Astrocyte (in vitro differentiated cells and primary cell): ENCODE measurements around the gene DIP2C. TPM values are rescaled to one million over a fixed set of nuclear protein-coding genes. Genes with fewer than 3 reads are reported as not detected.

Source experiments
- DNase-seq: peaks from one replicate; pipeline ENCODE4 v3.0.0-alpha.2; 2010; ENCODE audit warnings: low read depth
- FAIRE-seq: peaks from 2 replicates; lab custom pipeline; 2011; peaks lifted over from hg19 to GRCh38; lab: Jason Lieb, UNC
- H2AFZ ChIP-seq: 2 replicates; pipeline ENCODE4 v1.6.0; 2012; ENCODE audit warnings: low read depth, low read length, inconsistent platforms
- H3K27ac ChIP-seq: 2 replicates; pipeline ENCODE4 v1.5.1; 2011; ENCODE audit warnings: low read depth, low read length, inconsistent platforms
- H3K27me3 ChIP-seq: 2 replicates; pipeline ENCODE4 v1.6.0; 2011; ENCODE audit warnings: low read length, inconsistent platforms; ENCODE audit not compliant: insufficient read depth
- H3K36me3 ChIP-seq: 2 replicates; pipeline ENCODE4 v1.5.1; 2011; ENCODE audit warnings: low read length, inconsistent platforms; ENCODE audit not compliant: insufficient read depth
- H3K4me1 ChIP-seq: 2 replicates; pipeline ENCODE4 v1.5.1; 2011; ENCODE audit warnings: low read length, inconsistent platforms; ENCODE audit not compliant: insufficient read depth
- H3K4me2 ChIP-seq: 2 replicates; pipeline ENCODE4 v1.6.0; 2012; ENCODE audit warnings: low read length, inconsistent platforms
- H3K4me3 ChIP-seq: 2 replicates; pipeline ENCODE4 v1.5.1; 2011; ENCODE audit warnings: low read depth, mild to moderate bottlenecking, low read length, inconsistent platforms; ENCODE audit not compliant: insufficient read depth
- H3K79me2 ChIP-seq: 2 replicates; pipeline ENCODE4 v1.6.0; 2012; ENCODE audit warnings: mild to moderate bottlenecking, low read length, inconsistent platforms; ENCODE audit not compliant: insufficient read depth
- H3K9ac ChIP-seq: 2 replicates; pipeline ENCODE4 v1.6.0; 2012; ENCODE audit warnings: mild to moderate bottlenecking, low read length, inconsistent platforms
- H3K9me3 ChIP-seq: 2 replicates; pipeline ENCODE4 v1.5.1; 2012; ENCODE audit warnings: low read depth, mild to moderate bottlenecking, low read length, inconsistent platforms; ENCODE audit not compliant: insufficient read depth
- H4K20me1 ChIP-seq: 2 replicates; pipeline ENCODE4 v1.6.0; 2012; ENCODE audit warnings: low read length, inconsistent platforms; ENCODE audit not compliant: insufficient read depth
- H3K27ac Mint-ChIP-seq: one replicate; pipeline ENCODE4 v1.8.0; 2021; ENCODE audit warnings: mild to moderate bottlenecking, mixed read lengths; ENCODE audit not compliant: unreplicated experiment
- H3K27me3 Mint-ChIP-seq: one replicate; pipeline ENCODE4 v1.8.0; 2021; ENCODE audit warnings: low read depth, mixed read lengths; ENCODE audit not compliant: unreplicated experiment
- H3K36me3 Mint-ChIP-seq: one replicate; pipeline ENCODE4 v1.8.0; 2021; ENCODE audit warnings: low read depth, mixed read lengths; ENCODE audit not compliant: unreplicated experiment
- H3K4me1 Mint-ChIP-seq: one replicate; pipeline ENCODE4 v1.8.0; 2021; ENCODE audit warnings: low read depth, mixed read lengths; ENCODE audit not compliant: unreplicated experiment
- H3K4me3 Mint-ChIP-seq: one replicate; pipeline ENCODE4 v1.8.0; 2021; ENCODE audit warnings: mild to moderate bottlenecking, moderate library complexity, mixed read lengths; ENCODE audit not compliant: unreplicated experiment
- H3K9me3 Mint-ChIP-seq: one replicate; pipeline ENCODE4 v1.8.0; 2021; ENCODE audit warnings: mild to moderate bottlenecking, mixed read lengths; ENCODE audit not compliant: unreplicated experiment
- EZH2 ChIP-seq: IDR thresholded peaks from 2 replicates; pipeline ENCODE4 v1.6.1; 2012; ENCODE audit warnings: mild to moderate bottlenecking, low read length, inconsistent platforms; ENCODE audit not compliant: insufficient read depth
- total RNA-seq: library from RNA; stranded (reverse); gene quantifications from 2 replicates; pipeline ENCODE4 v1.2.1, GENCODE V29; 2021
- TF ChIP-seq, protein P1 (sequence below): IDR thresholded peaks from 2 replicates; pipeline ENCODE4 v1.5.1; 2011; ENCODE audit warnings: low read depth, mild to moderate bottlenecking, inconsistent platforms, low read length, moderate library complexity; ENCODE audit not compliant: insufficient read depth

The DIP2C gene
- total RNA-seq, 1 donor from 2014 or later, result 27.3 TPM

DNA sequence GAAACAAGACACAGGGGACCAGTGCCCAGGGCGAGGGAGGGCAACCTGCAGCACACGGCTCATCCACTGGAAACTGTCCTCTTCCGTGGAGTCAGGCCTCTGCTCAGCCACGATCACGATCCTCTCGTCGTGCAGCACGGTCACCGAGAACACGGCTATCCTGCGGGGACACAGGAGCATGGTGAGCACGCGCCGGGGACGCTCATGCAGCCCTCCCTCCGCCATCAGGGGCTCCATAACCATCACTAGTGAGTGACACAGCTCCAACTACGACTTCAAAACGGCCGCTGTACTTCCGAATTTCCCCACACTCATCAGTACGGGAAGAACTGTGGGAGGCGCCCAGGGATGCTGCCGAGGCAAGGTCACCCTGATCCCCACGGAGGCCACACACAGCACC is 326.3 kb downstream of the DIP2C start:
- no peak for TF ChIP-seq EZH2
- TF ChIP-seq, protein P1, sequence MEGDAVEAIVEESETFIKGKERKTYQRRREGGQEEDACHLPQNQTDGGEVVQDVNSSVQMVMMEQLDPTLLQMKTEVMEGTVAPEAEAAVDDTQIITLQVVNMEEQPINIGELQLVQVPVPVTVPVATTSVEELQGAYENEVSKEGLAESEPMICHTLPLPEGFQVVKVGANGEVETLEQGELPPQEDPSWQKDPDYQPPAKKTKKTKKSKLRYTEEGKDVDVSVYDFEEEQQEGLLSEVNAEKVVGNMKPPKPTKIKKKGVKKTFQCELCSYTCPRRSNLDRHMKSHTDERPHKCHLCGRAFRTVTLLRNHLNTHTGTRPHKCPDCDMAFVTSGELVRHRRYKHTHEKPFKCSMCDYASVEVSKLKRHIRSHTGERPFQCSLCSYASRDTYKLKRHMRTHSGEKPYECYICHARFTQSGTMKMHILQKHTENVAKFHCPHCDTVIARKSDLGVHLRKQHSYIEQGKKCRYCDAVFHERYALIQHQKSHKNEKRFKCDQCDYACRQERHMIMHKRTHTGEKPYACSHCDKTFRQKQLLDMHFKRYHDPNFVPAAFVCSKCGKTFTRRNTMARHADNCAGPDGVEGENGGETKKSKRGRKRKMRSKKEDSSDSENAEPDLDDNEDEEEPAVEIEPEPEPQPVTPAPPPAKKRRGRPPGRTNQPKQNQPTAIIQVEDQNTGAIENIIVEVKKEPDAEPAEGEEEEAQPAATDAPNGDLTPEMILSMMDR, result no peak
- Histone ChIP-seq H3K4me3 (no peak overlapping the region), H3K9me3 (no peaks in the 10 kb centered on the region), H2AFZ (no peak overlapping the region), H3K27me3 (no peaks in the 10 kb centered on the region), H3K4me2 (no peak overlapping the region), H4K20me1 (peaks cover 7% of the 10 kb centered on the region), H3K27ac (no peak overlapping the region), H3K9ac (no peak overlapping the region), H3K36me3 (peaks cover 20% of the 10 kb centered on the region), H3K79me2 (no peaks in the 10 kb centered on the region), H3K4me1 (no peaks in the 10 kb centered on the region)
- Mint-ChIP-seq H3K27ac (no peak overlapping the region), H3K36me3 (peaks cover 33% of the 10 kb centered on the region), H3K4me3 (no peak overlapping the region), H3K27me3 (no peaks in the 10 kb centered on the region), H3K4me1 (peaks cover 4% of the 10 kb centered on the region), H3K9me3 (no peaks in the 10 kb centered on the region)
- no peak for DNase-seq
- FAIRE-seq, result no peak

DNA sequence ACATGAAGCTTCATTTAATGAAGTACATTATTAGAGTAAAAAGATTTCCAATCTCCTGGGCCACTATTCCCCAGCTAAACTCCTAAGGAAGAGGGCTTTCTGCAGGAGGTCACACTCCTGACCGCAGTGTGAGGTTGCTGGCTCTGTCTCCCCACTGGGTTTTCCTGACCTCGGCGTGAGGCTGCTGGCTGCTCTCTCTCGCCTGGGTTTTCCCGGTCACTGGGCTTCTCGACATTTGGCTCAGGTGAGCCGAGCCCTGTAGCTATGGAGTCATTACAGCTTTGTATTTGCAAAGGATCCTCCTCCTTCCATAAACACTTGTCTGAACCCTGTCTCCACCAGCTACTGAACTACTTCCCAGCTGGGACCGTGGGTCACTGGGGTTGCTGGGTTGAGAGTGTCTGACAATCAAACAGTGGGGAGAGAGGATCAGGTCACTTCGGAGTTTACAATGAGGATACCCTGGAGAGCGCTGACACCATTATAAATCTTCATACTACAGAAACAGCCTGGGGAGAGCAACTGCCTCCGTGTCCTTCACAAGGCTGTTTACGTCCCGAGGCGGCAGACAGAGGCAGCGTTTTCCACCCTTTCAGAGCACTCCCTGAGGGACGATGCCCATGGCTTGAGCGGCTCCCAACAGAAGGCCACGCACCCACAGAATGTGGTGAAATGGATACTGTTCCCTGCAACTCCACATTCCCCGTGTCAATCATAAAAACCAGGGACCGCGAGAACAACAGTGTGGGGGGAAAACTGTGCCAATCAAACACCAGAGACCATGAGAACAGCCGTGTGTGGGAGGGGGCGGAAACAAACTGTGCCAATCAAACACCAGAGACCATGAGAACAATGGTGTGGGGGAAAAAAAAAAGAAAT is 328.0 kb downstream of the DIP2C start:
- peaks cover 7% of the 10 kb centered on the region for H4K20me1 ChIP-seq
- no peak overlapping the region for H3K9ac ChIP-seq
- H3K4me3 ChIP-seq, result no peak overlapping the region
- no peak overlapping the region for H3K27ac ChIP-seq
- H3K9me3 Mint-ChIP-seq, result no peaks in the 10 kb centered on the region
- peaks cover 23% of the 10 kb centered on the region for H3K36me3 ChIP-seq
- H3K36me3 Mint-ChIP-seq, result peaks cover 31% of the 10 kb centered on the region
- no peak overlapping the region for H3K4me2 ChIP-seq
- peak overlapping the region; percentile 62 for H3K27ac Mint-ChIP-seq
- no peaks in the 10 kb centered on the region for H3K4me1 ChIP-seq
- FAIRE-seq, result no peak
- no peak for DNase-seq
- no peaks in the 10 kb centered on the region for H3K27me3 ChIP-seq
- H3K4me3 Mint-ChIP-seq, result no peak overlapping the region
- H3K79me2 ChIP-seq, result no peaks in the 10 kb centered on the region
- H3K4me1 Mint-ChIP-seq, result peaks cover 4% of the 10 kb centered on the region
- no peak overlapping the region for H2AFZ ChIP-seq
- H3K9me3 ChIP-seq, result no peaks in the 10 kb centered on the region
- TF ChIP-seq EZH2, result no peak
- TF ChIP-seq, protein P1, result no peak
- H3K27me3 Mint-ChIP-seq, result no peaks in the 10 kb centered on the region

DNA sequence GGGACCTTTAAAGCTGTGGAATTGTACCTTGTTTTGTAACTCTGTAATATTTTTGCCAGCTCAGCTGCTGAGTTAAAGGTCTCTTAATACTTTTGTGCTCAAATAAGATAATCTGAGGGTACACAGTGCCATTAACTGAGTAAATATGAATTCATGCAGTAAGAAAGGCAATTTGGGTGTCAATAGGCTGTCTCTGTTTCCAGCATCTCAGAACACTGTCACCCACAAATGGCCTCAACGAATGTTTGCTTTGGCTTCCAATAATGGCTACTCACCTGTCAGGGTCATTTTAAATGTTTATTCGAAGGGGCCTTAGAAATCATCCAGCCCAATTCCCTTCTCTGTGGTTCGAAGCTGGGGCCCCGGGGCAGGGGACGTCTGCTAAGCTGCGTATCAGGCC is 328.8 kb downstream of the DIP2C start:
- Histone ChIP-seq H3K9me3 (no peaks in the 10 kb centered on the region), H3K4me1 (no peaks in the 10 kb centered on the region), H3K27ac (no peak overlapping the region), H3K4me3 (no peak overlapping the region), H3K36me3 (peaks cover 18% of the 10 kb centered on the region), H2AFZ (no peak overlapping the region), H3K4me2 (no peak overlapping the region), H3K27me3 (no peaks in the 10 kb centered on the region), H4K20me1 (peaks cover 7% of the 10 kb centered on the region), H3K9ac (no peak overlapping the region), H3K79me2 (no peaks in the 10 kb centered on the region)
- Mint-ChIP-seq H3K36me3 (peaks cover 35% of the 10 kb centered on the region), H3K27me3 (no peaks in the 10 kb centered on the region), H3K27ac (no peak overlapping the region), H3K9me3 (no peaks in the 10 kb centered on the region), H3K4me1 (peaks cover 4% of the 10 kb centered on the region), H3K4me3 (no peak overlapping the region)
- TF ChIP-seq, protein P1, result no peak
- TF ChIP-seq EZH2, result no peak
- DNase-seq (no peak), FAIRE-seq (no peak)
